Endothelial cell (in vitro differentiated cells): ENCODE measurements around the gene CHRNA3. TPM values are rescaled to one million over a fixed set of nuclear protein-coding genes. Genes with fewer than 3 reads are reported as not detected.

Experiments
- total RNA-seq: library from RNA; stranded (reverse); fragmentation: NEBNext Ultra II Directional; extraction: Animal tissue kit (Norgen Biotek cat#: 25700); gene quantifications from one replicate; pipeline ENCODE4 v1.2.1, GENCODE V29; 2021; ENCODE audit not compliant: unreplicated experiment

Gene CHRNA3
- total RNA-seq, 1 donor from 2014 or later, result 0.74 TPM

Other genes starting within 250 kb of the CHRNA3 start
- gene IREB2, start 182.8 kb downstream of the CHRNA3 start, total RNA-seq, result 71.3 TPM
- 1.3 TPM for gene HYKK, start 113.4 kb downstream of the CHRNA3 start, total RNA-seq
- 169 TPM for gene PSMA4, start 80.6 kb downstream of the CHRNA3 start, total RNA-seq
- gene CHRNA5, start 55.5 kb downstream of the CHRNA3 start, total RNA-seq, result 22.7 TPM
- not detected for gene CHRNB4, start 20.2 kb upstream of the CHRNA3 start, total RNA-seq
- 55.1 TPM for gene ADAMTS7, start 190.5 kb upstream of the CHRNA3 start, total RNA-seq